Measurements from ENCODE around the gene LDLRAD4.

DNA sequence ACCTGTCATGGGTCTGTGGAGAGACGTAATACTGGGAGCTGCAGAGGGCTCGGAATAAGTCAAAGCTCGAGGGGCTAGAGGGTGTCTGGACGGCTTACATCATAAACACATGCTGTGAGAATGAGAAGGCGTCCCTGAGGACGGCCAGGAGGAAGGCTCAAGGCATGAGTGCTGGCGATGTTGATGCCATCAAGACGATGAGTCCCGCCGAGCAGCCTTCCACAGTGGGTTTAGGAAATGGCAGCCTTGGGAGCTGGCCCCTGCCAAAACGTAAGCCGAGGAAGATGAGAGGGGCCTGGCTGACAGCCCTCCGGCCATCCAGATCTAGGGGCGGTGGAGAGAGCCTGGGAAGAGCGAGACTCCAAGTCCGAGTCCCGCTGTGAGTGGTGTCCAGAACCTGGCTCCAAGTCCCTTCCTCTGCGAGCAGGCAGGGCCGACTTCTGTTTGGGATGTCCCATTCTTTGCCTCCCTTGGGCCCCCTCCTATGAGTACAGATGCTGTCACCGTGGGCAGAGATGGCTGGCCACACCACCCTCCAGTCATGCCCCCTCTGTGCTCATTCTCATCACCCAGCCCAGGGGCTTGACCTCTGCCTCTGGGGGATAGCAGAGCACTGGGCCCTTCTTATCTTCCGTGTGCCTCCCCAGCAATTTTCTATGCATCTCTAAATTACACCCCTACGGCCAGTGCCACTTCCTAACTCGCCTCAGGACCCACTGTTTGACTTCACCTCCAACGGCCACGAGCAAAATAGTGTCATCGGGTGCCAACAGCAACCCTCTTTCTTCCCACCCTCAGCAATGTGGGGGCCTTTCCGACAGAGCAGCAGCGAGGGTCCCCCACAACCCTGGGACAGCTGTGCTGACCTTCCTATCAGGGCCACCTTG, 332.1 kb downstream of the LDLRAD4 start:
- TF ChIP-seq, protein P1, sequence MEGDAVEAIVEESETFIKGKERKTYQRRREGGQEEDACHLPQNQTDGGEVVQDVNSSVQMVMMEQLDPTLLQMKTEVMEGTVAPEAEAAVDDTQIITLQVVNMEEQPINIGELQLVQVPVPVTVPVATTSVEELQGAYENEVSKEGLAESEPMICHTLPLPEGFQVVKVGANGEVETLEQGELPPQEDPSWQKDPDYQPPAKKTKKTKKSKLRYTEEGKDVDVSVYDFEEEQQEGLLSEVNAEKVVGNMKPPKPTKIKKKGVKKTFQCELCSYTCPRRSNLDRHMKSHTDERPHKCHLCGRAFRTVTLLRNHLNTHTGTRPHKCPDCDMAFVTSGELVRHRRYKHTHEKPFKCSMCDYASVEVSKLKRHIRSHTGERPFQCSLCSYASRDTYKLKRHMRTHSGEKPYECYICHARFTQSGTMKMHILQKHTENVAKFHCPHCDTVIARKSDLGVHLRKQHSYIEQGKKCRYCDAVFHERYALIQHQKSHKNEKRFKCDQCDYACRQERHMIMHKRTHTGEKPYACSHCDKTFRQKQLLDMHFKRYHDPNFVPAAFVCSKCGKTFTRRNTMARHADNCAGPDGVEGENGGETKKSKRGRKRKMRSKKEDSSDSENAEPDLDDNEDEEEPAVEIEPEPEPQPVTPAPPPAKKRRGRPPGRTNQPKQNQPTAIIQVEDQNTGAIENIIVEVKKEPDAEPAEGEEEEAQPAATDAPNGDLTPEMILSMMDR (IDR thresholded peaks at IDR 0.05; ENCODE audit: insufficient read depth, low read length, poor library complexity, severe bottlenecking) = no peak
- TF ChIP-seq EZH2phosphoT487 (conservative IDR thresholded peaks at IDR 0.05; ENCODE audit: low read length) = no peak

All from SU-DHL-6 (cell line).